ENCODE data around the gene SHC3. TPM values are rescaled to one million over a fixed set of nuclear protein-coding genes. Genes with fewer than 3 reads are reported as not detected.

Gene SHC3
- total RNA-seq, 1 experiment from 2014 or later, result 0.66 TPM

DNA sequence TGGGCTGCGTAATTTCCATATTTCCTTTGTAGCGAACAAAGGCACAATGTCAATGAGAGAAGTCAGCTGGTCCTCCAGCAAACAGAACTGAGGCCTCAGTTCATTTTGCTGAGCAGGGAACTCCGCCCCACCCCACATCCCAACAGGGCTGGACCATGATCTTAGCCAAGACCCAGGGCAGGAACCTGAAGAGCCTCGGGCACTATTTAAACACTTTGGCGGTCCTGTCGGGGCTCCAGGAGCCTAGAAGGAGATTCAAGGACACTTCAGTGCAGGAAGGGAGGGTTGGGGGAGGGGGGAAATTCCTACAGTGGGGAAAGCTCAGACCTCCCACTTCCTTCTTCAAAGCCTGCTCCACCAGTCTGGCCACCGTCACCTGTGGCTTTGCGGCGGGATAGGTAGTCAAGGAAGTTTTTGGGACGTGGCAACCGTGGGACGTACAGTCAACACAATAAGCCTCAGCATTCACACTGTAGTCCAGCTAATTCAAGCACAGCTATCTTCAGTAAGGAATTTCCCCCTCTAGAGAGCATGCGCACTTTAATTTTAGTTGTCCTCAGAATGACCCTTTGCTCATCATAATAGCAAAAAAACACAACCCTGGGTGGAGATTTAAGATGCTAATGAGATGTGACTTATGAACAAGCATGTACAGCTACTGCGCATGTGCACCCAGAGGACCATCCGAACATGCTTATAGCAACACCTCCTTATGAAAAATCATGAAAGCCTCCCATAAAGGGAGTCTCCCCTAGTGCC lies 156.4 kb downstream of the SHC3 start:
- no TSS peak for BruUV-seq (replicated peaks)
- intact Hi-C loops (cut with micrococcal nuclease), result loop anchor here (10.0 kb wide), 1 partner anchor 253 kb away; no protein-coding TSS in a partner anchor
- peak overlapping the region; percentile 79 for H3K27ac ChIP-seq (ENCODE audit: low read length)
- no peaks in the 10 kb centered on the region for H3K36me3 ChIP-seq (ENCODE audit: low read depth, low read length)
- peak overlapping the region; percentile 27; the same call in 1 of the 2 replicates for H3K9ac ChIP-seq (ENCODE audit: low read length)
- peaks cover 30% of the 10 kb centered on the region for H3K4me1 ChIP-seq (ENCODE audit: insufficient read depth, low read length)
- peak overlapping the region; percentile 61 for H3K4me2 ChIP-seq (ENCODE audit: low read length)
- H4K20me1 ChIP-seq (ENCODE audit: low read length), result no peaks in the 10 kb centered on the region
- H3K79me2 ChIP-seq (ENCODE audit: low read length), result no peaks in the 10 kb centered on the region
- H2AFZ ChIP-seq (ENCODE audit: low read length), result no peak overlapping the region
- H3K27me3 ChIP-seq (ENCODE audit: low read length), result no peaks in the 10 kb centered on the region
- ChIA-PET CTCF (no interaction called here), POLR2A (ENCODE audit: unreplicated experiment) (no interaction called here)
- no peak overlapping the region for H3K4me3 ChIP-seq (ENCODE audit: low read length)
- H3K9me2 ChIP-seq (replicated peaks; ENCODE audit: low read length), result no peaks in the 10 kb centered on the region
- TF ChIP-seq, protein P1, sequence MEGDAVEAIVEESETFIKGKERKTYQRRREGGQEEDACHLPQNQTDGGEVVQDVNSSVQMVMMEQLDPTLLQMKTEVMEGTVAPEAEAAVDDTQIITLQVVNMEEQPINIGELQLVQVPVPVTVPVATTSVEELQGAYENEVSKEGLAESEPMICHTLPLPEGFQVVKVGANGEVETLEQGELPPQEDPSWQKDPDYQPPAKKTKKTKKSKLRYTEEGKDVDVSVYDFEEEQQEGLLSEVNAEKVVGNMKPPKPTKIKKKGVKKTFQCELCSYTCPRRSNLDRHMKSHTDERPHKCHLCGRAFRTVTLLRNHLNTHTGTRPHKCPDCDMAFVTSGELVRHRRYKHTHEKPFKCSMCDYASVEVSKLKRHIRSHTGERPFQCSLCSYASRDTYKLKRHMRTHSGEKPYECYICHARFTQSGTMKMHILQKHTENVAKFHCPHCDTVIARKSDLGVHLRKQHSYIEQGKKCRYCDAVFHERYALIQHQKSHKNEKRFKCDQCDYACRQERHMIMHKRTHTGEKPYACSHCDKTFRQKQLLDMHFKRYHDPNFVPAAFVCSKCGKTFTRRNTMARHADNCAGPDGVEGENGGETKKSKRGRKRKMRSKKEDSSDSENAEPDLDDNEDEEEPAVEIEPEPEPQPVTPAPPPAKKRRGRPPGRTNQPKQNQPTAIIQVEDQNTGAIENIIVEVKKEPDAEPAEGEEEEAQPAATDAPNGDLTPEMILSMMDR (conservative IDR thresholded peaks at IDR 0.05; ENCODE audit: low read depth, low read length), result no peak
- TF ChIP-seq EZH2phosphoT487 (IDR thresholded peaks at IDR 0.05; ENCODE audit: borderline replicate concordance, low read length) (no peak), EZH2 (IDR thresholded peaks at IDR 0.05; ENCODE audit: low read length, unreplicated experiment) (no peak)
- H3F3A ChIP-seq (ENCODE audit: low read length, unreplicated experiment), result no peaks in the 10 kb centered on the region
- ATAC-seq, result no peak
- peak; percentile 72 for DNase-seq
- no peaks in the 10 kb centered on the region for H3K9me3 ChIP-seq (ENCODE audit: low read length)

DNA sequence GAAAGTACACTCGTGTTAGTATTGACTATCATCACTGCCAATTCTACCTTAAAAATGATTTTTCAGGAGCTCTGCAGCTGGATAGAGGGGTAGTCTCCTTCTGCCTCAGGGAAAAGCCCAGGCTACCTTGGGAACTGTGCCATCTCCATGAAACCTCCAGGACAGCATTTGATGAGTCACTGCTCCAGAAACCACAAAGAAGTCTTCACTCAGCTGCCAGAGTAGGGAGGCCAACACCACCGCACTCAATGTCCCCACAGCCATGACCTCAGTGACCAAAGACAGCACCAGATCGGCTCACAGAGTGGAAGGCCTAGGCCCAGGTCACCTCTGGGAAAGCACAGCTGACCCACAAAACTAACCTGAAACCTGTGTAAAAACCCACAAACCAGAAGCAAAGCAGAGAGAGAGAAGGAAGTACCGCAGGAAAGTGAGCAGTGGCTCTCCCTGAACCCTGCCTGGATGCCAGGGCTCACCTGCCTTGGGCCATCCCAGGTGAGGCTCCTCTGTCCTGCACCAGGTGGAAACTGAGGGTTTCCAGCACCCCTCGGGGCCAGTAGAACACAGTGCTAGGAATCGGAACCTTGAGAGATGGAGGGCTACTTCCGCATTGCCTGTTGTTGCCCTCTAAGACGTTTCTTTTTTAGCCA lies 157.3 kb downstream of the SHC3 start:
- peaks cover 30% of the 10 kb centered on the region for H3K4me1 ChIP-seq (ENCODE audit: insufficient read depth, low read length)
- H3K9me2 ChIP-seq (replicated peaks; ENCODE audit: low read length), result no peaks in the 10 kb centered on the region
- H3K36me3 ChIP-seq (ENCODE audit: low read depth, low read length), result no peaks in the 10 kb centered on the region
- no peak overlapping the region for H3K4me3 ChIP-seq (ENCODE audit: low read length)
- intact Hi-C loops (cut with micrococcal nuclease), result loop anchor here (10.0 kb wide), 1 partner anchor 254 kb away; no protein-coding TSS in a partner anchor
- no TSS peak for BruUV-seq (replicated peaks)
- ATAC-seq, result peak; percentile 92
- H3K9ac ChIP-seq (ENCODE audit: low read length), result peak overlapping the region; percentile 27; the same call in 1 of the 2 replicates
- H4K20me1 ChIP-seq (ENCODE audit: low read length), result no peaks in the 10 kb centered on the region
- ChIA-PET POLR2A (ENCODE audit: unreplicated experiment) (no interaction called here), CTCF (no interaction called here)
- DNase-seq, result peak; percentile 87
- H3K79me2 ChIP-seq (ENCODE audit: low read length), result no peaks in the 10 kb centered on the region
- no peak overlapping the region for H2AFZ ChIP-seq (ENCODE audit: low read length)
- peak overlapping the region; percentile 79 for H3K27ac ChIP-seq (ENCODE audit: low read length)
- no peaks in the 10 kb centered on the region for H3K27me3 ChIP-seq (ENCODE audit: low read length)
- H3F3A ChIP-seq (ENCODE audit: low read length, unreplicated experiment), result no peaks in the 10 kb centered on the region
- no peaks in the 10 kb centered on the region for H3K9me3 ChIP-seq (ENCODE audit: low read length)
- no peak for TF ChIP-seq EZH2phosphoT487 (IDR thresholded peaks at IDR 0.05; ENCODE audit: borderline replicate concordance, low read length)
- TF ChIP-seq, protein P1 (conservative IDR thresholded peaks at IDR 0.05; ENCODE audit: low read depth, low read length), result no peak
- no peak for TF ChIP-seq EZH2 (IDR thresholded peaks at IDR 0.05; ENCODE audit: low read length, unreplicated experiment)
- peak overlapping the region; percentile 61 for H3K4me2 ChIP-seq (ENCODE audit: low read length)
